SKM-1 treated with dmso at 0.1 percent for 144 hours (cell line): ENCODE results near the gene CFAP77.

ENCODE experiments used
- DNase-seq: peaks from one replicate; lab custom pipeline; 2025; ENCODE audit not compliant: unreplicated experiment; lab: John Stamatoyannopoulos, UW

CFAP77 gene

DNA sequence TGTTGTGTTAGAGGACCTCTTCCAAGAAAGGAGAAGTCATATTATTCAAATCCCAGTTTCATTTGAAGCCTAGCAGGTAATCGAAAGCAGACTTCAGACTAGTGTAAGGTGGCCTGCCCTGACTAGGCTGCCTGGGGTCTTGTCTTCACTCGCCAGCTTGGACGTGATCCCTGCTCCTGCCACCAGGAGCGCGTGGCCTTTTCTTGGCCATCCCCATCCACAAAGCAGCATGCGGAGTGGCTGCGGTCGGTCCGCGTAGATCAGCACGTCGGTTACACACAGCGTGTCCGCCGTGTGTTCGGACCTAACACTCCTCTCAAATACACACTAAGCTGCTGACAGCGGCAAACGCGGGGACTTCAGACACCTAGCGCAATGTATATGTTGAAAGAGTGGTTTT lies 37.3 kb downstream of the CFAP77 start:
- DNase-seq, result no peak

DNA sequence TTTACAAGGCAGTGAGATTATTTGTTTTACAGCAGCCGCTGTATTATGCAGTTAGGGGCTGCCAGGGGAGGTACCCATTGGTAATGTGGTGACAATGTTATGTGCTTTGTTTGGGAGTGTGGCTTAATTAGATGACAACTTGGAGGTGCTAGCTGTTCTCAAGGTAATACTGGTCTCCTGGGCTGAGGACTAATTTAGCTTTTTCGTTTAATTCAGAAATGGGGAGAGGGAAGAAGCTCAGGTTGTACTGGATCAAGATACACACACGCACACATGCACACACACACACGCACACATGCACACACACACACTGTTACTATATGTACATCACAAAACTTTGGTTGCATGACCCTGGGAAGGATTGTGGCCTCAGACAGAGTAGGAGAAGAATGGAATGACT lies 37.9 kb downstream of the CFAP77 start:
- DNase-seq, result no peak

DNA sequence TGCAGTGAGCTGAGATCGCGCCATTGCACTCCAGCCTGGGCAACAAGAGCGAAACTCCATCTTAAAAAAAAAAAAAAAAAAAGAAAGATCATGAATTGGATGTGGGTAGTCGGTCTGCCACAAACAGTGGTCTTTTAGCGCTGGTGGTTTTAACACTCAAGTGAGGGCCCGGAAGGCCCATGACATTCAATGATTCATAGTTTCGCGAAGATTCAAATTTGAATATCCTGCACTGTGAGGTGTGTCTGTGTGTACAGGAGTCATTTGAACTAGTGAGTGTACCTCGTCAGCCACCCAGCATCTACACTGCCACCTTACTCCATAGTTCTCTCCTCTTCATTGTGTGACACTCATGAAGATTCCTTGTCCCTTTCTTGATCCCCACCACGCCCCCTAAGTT lies 41.3 kb downstream of the CFAP77 start:
- no peak for DNase-seq

DNA sequence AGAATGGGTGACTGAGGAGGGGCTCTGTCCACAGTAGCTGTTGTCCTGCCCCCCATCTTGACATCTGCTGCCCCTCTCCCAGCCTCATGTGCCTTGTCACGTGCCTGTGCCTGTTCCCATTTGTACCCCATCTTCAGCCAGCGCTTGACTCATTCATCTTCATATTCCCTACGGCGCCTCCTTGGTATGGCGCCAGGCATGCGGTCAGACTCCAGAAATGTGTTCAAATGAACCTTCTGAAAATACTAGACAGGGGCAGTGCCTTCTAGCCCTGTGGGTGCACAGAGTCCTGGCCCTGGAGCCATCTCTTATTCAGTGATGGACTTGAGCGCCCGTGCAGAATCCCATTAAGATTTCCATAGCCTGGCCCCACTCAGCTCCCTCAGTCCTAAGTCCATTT lies 46.2 kb downstream of the CFAP77 start:
- no peak for DNase-seq

DNA sequence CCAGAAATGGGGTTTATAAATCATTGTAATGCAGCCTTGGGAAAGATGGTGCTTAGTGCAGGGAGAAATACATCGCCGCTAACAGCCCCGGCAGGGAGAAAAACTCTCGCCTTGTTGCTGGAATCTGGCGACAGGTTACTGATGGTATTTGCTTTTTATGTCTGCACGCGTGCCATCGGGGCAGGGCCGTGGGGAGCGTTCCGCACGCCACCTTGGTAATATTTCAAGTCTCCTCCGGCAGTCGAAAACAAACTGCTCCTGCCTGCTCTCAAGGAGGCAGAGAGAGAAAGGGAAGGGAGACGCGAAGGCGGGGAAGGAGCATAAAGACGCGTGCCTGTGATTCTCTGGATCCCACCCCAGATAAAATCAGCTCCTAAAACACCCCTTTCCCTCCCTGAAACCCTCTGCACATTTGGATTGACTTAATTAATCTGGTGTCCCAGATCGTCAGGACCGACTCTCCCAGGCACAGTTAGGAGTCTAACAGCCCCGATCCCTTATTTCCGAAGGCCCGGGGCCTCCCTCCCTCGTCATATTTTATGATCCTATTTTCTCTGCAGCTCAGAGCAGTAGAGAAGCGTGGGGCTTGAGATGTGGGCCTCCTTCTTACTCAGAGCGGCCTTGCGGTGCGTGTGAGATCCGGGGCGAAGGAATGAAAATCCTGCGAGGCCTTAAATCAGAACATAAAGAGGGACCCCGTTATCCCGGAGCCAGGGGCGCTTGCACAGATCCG lies 47.7 kb downstream of the CFAP77 start:
- DNase-seq, result no peak

DNA sequence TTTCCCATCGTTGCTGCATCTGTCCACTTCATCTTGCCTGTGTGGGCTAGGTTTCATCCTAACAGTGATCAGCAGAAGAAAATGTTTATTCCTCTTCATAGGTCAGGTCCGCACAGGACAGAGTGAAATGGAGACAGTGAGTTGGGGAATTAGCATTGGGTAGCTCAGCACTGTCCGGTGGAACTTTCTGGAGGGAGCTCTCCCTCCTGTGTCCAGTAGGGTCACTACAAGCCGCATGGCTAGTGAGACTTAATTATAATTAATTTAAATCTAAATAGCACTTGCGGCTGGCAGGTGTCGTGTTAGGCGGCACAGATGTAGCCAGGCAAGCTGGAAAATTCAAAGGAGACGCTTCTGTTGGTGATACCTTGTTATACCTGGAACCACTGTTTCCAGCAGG lies 48.4 kb downstream of the CFAP77 start:
- DNase-seq, result no peak

DNA sequence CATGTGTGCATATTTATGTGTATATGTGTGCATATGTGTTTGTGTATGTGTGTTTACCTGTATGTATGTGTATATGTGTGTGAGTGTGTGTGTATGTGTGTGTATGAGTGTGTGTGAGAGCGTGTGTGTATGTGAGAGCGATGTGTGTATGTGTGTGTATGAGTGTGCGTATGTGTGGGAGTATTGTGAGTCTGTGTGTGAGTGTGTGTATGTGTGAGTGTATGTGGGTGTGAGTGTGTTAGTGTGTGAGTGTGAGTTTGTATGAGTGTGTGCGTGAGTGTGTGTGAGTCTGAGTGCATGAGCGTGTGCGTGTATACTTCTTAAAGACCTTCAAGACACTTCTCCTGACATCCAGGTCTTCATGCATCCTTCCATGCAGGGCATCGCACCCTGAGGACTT lies 49.6 kb downstream of the CFAP77 start:
- DNase-seq, result no peak

DNA sequence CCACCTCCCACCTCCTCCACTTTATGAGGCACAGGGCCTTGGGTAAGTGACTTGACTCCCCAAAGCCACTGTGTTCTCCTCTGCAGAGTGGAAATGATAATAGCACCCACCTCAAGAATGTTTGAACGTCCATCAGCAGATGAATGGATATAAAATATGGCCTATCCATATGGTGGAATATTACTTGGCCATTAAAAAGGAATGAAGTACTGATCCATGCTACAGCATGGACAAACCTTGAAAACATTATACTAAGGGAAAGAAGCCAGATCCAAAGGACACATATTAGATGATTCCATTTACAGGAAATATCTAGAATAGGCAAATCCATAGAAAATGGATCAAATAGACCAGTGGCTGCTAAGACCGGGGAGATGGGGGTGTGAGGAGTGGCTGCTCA lies 50.2 kb downstream of the CFAP77 start:
- DNase-seq, result no peak

DNA sequence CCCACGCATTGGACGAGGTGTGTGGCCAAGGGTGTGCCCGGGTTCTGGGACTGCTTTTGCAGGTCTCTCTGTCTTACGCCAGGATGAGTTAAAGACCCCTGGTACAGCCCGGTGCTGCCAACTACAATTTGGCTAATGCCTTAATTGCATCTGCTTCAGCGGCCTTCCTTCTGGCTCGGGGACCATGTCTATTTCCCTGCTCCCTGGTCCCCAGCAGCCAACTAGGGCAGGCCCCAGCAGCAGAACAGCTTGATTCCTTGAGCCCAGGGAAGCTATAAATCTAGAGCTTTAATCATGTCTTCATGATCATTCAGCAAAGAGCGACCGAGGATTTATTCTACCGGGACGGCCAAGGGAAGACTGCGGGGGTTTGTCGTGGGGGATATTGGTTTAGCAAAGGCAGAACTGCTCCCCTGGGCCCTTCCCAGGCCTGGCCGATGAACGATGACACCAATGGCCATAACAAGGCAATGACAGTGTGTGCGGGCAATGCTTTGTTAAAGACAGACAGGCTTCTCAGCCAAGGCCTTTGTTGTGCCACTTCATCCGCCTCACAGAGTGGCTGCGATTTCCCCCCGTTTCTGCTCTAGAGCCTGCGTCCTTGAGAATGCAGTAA lies 51.4 kb downstream of the CFAP77 start:
- no peak for DNase-seq

DNA sequence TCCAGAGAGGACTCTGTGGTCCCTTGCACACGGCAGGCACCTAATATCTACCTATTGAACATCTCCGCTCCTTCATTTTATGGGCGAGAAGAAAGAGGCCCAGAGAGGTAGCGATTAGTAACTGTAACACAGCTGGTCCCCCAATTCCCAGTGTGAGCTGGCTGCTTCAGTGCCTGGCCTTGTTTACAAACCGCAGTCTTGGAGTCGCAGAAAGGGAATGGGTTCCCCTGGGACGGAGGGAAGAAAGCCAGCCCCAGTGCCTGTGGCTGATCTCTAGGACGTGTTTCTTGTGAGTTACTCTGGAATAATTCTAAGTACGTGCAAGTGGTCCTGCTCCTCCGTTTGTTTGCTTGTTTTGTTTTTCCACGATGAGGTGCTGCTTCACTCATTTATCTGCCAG lies 52.0 kb downstream of the CFAP77 start:
- DNase-seq, result no peak

DNA sequence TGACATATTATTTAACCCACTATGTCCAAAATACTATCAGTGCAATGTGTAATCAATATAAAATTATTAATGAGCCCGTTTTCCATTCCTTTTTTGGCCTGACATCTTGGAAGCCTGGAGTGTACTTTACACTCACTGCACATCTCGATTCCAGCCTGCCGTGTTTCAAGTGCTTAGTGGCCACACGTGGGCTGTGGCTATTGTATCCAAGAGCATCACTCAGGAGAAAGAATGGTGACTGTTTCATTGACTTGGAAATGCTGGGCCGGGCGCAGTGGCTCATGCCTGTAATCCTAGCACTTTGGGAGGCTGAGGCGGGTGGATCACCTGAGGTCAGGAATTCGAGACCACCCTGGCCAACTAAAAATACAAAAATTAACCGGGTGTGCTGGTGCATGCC lies 54.5 kb downstream of the CFAP77 start:
- no peak for DNase-seq

DNA sequence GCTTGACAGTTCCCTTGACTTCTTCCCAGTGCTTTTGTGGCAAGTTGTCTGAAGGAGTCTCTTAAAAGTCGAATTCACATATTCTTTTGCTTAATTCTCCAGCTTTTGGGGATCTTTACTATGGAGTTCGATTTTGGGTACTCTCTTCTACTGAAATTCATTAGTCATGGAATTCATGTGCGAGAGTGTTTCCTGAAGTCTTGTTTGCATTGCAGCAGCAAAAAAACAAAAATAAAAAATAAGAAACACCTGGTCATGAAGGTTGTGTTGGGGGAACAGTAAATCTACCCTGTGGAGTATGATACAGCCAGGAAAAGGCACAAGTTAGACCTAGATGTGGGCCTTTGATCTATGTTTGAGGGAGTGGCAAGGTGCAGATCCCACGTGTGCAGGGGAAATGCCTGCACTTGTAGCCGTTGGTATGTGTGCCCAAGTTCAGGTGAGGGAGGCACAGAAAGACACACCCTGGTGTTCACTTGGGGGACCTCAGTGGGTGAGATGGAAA lies 55.2 kb downstream of the CFAP77 start:
- no peak for DNase-seq

DNA sequence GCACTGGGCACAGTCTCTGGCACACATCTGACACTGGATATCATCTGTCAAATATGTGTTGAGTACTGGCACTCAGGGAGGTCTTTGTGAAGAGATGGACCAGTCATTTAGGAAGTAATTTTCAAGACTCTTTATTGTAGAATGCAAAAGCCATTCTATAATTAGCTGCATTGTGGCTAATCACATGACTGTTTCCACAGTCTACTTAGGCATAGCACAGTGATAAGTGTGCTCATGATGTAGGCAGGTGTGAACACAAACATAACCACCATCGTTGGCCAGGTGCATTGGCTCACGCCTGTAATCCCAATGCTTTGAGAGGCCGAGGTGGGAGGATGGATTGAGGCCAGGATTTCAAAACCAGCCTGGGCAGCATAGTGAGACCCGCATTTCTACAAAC lies 62.2 kb downstream of the CFAP77 start:
- DNase-seq, result no peak

DNA sequence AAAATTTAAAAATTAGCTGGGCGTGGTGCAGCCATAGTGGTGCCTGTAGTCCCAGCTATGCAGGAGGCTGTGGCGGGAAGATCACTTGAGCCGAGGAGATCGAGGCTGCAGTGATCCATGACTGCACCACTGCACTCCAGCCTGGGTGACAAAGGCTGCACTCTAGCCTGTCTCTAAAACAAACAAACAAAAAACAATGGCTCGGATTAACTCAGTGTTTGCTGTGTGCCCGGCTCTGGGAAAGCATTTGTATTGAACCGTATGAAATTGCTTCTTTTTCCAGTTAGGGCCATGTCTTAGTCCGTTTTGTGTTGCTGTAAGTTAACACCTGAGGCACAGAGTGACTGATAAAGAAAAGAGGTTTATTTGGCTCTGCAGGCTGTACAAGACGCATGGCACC lies 62.6 kb downstream of the CFAP77 start:
- DNase-seq, result no peak

DNA sequence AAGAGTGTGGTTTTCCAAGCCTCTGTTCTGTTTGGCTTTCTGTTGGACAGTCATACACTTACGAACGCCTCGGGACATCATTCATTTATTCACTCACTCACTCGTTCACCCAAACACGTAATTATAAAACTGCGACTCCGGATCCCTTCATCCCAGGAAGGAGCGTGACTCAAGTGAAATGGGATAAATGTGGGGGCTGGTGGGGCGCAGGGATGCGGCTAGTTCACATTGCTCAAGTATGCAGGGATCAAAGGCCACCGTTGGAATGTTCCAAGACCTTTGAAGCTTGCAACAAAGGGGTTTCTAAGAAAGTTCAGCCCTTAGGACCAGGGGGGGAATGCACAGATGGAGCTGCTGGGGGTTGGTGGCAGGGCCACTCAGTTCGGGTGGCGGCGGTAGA lies 64.2 kb downstream of the CFAP77 start:
- DNase-seq, result no peak

DNA sequence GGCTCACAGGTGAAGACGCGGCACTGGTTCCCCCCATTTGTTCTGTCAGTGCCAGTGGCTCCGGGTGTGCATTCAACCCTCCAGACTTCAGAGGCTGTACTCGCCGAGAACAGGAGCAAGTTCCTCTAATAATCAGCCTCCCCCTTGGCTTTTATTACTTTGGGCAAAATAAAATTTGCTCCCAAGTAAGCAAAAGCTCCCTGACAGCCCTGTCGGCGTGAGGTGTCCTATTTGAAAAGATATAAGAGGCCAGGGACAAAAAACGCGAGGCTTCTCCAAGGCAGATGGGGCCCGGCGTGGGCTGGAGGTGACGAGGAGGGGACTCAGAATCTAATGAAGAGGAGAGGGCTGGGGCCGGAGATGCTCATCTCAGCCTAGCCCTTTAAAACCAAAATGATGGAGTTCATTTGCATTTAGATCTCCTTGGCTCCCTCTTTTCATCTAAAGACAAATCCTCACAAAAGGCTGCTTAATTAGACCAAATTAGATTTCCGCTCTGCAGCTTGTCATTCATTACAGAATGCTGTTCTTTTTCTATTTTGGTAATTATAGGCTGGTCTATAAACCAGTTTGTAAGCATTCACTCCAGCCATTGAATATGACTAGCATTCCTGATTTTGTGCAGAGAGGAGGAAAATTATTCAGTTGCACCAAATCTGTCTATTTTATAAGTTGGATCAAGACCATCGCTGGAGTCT lies 68.5 kb downstream of the CFAP77 start:
- DNase-seq, result no peak

DNA sequence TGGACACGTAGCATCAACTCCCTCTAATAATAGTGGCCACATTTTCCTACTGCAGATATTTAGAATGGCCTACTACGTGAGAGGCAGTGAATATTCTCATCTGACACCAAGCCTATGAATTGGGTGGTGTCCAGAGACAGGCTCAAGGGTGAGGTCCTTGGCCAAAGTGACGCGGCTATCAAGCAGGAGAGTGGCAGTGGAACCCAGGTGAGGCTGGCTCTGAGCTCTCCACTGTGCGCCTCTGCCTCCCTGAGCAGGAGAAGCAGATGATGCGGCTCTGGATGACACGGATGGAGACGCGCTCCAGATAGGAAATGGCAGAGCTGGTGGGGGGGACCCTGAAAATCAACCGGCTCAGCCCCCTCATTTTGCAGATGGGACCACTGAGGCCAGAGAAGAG lies 69.7 kb downstream of the CFAP77 start:
- DNase-seq, result no peak

DNA sequence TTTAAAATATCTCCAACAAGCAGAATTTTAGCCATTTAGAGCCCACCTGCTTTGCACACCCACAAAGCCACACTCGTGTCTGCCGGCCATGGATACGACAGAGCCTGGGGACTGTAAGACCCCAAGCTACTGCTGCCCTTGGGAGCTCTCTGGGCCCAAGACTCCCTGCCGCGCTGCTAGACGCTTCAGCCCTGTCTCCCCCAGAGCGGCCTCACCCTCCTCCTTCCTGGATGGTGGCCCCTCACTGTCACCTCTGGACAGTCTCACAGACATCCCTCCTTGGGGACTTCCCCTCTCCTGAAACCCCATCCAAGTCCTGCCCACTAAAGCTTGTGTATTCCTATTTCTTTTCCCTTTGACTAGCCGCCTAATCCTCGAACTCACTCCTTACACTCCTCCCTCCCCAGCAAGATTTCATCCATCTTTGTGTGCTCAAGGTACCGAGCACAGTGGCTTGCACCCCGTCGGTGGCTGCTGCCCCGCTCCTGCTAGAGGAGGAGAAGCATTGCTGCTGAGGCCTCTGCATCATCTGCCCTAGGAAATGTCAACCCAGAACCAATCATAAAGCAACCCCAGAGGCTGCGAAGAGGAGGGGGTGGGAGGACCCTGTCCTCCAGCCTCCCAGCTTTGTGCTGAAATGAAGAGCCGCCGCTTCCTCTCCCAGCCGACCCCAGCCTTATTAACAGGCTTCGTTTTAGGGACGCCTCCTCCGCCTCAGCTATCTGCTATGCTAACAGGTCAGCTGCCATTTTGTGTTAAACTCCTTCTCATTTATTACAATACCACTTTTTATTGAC lies 71.2 kb downstream of the CFAP77 start:
- DNase-seq, result no peak

DNA sequence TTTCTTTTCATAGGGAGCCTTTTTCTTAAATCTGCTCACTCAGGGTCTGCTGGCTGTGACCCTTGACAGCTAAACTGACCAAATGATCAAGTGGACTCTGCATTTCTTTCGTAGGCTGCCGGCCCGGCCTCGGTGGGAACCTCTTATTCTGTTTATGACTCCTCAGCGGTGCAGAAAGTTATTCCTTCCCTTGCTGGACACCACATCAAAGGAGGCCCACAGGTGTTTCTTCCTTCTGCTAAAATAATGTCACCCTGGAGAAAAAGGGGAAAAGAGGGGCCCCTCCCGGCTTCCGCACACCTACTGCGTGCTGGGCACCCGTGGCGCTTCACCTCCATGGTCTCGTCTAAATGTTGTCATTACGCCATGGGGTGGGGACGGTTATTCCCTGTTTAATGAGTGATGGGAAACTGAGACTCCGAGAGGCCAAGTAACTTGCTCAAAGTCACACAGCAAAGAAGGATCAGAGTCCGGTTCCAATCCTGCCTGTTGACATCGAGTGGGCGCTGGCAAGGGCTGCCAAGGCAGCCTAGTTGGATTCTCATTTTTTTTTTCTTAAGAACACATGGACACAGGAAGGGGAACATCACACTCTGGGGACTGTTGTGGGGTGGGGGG lies 72.3 kb downstream of the CFAP77 start:
- no peak for DNase-seq

DNA sequence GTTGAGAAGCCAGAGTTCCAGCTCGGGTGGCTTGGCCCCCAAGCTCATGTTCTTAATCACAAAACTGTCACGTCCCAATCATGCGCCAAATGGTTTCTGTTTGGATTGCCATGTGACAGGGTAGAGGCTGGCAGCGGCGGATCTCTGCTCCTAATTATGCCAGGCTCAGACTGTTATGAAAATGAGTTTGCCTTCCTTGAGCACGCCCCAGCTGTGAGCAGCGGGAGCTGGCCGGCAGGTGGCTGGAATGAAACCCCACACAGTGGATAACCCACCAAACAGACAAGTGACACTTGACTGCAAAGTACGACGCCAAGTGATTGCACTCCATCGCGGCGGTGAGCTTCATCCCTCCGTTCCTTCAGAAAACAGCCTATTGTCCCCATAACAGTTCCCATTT lies 75.4 kb downstream of the CFAP77 start:
- DNase-seq, result no peak

DNA sequence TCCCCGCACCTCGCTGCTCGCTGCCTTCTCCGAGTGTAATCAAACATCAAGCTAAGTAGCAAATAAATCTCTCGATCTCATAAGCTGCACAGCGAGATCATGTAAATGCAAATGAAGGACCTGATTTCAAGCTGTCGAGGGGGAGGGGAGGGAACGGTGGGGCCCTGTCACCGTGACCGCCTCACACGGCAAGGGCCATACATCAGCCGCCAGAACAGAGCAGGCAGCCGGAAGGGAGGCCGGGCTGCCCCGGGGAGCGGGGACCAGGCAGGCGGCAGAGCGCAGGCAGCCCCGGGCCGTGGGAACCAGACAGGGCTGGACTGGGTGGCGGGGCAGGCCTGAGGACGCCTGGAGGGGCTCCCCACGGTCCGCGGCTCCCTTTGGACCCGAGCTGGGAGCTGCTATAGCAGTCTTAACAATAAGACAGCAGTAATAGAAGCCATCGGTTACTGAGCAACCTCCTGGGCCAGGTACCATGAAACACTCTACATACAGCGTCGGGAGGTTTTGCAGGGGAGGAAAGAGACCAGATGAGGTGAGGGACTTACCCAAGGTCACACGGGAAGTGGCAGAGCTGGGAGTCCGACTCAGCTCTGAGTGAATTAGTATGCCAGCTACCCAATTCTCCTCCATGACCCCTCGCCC lies 76.8 kb downstream of the CFAP77 start:
- no peak for DNase-seq
